Measurements from ENCODE around the gene THRB. TPM values are rescaled to one million over a fixed set of nuclear protein-coding genes. Genes with fewer than 3 reads are reported as not detected.

The THRB gene
- total and polyA plus RNA-seq, 4 donors: 4.0 to 10.5 (median 6.2) TPM

DNA sequence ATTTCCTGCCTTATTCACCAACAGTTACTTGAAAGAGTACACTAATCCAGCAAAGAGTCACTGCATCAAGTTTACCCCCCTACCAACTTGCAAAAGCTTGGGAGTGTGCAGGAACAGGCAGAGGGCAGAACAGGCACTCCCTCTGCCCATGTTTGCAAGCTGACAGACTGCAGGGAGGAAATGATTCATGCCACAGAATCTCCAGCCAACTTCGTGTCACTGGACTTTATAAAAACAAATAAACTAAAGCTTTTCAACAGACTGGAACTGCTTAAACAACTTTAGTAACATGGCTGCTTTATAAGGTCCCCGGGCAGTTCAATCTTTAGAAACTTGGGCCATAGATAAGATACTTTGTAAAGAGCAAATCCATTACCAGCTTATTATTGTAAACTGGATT is 129.5 kb downstream of the THRB start:
- no peaks in the 10 kb centered on the region for H3K27me3 ChIP-seq (ENCODE audit: control insufficient read depth, insufficient read depth, low read length)
- no peaks in the 10 kb centered on the region for H3K36me3 ChIP-seq (ENCODE audit: control insufficient read depth, insufficient read depth, low read length)
- peak in 2 of 6 donors; percentile 45 to 46 for DNase-seq (ENCODE audit: low read depth in 4 of 6, low spot score in 6 of 6)
- H3K4me3 ChIP-seq (ENCODE audit: low read depth, low read length): no peak overlapping the region
- no CpG with 5 or more reads among the region's 2 CpGs for WGBS (ENCODE audit: insufficient coverage)
- H3K4me1 ChIP-seq (ENCODE audit: control insufficient read depth, insufficient read depth, low read length): no peaks in the 10 kb centered on the region
- no peaks in the 10 kb centered on the region for H3K9me3 ChIP-seq (ENCODE audit: control insufficient read depth, insufficient read depth, low read length)
- H3K27ac ChIP-seq (ENCODE audit: low read depth, low read length): no peak overlapping the region

DNA sequence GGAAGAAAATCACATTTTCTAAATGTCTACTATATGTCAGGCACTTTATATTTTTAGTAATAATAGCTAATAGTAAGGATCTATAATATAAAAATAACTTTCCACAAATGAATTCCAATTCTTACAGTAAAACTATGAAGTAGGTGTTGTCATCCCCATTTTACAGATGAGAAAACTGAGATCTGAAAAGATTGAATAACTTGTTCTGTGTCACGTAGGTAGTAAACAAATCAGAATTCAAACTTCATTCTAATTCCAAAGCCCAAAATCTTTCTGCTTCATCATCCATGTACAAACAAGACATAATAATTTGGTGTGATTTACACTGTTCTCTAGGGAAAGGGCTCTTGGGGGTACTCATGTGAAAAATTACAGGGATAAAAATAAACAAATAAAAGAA is 130.3 kb downstream of the THRB start:
- DNase-seq (ENCODE audit: low read depth in 4 of 6, low spot score in 6 of 6): no peak
- no peak overlapping the region for H3K4me3 ChIP-seq (ENCODE audit: low read depth, low read length)
- no peaks in the 10 kb centered on the region for H3K9me3 ChIP-seq (ENCODE audit: control insufficient read depth, insufficient read depth, low read length)
- H3K4me1 ChIP-seq (ENCODE audit: control insufficient read depth, insufficient read depth, low read length): no peaks in the 10 kb centered on the region
- no peaks in the 10 kb centered on the region for H3K27me3 ChIP-seq (ENCODE audit: control insufficient read depth, insufficient read depth, low read length)
- no peak overlapping the region for H3K27ac ChIP-seq (ENCODE audit: low read depth, low read length)
- WGBS (ENCODE audit: insufficient coverage): no CpG with 5 or more reads among the region's 1 CpG
- no peaks in the 10 kb centered on the region for H3K36me3 ChIP-seq (ENCODE audit: control insufficient read depth, insufficient read depth, low read length)

DNA sequence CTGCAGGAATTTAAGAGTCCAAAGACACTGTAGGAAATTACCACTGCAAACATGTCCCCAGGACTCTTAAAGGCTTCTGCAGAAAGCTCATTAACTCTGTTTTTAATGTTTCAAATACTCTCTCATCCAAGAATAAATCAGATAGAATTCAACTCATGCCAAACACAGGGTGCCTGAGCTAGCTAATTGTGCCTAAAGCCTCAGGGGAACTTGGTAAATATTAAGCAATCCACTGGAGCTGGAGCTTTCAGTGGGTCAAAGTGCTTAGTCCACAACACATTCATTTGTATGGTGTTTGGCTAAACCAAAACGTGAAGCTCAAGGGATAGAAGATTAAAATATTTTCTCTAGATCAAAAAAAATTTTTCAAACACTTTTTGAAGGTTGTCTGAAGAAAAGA is 131.4 kb downstream of the THRB start:
- Histone ChIP-seq H3K9me3 (ENCODE audit: control insufficient read depth, insufficient read depth, low read length) (no peaks in the 10 kb centered on the region), H3K36me3 (ENCODE audit: control insufficient read depth, insufficient read depth, low read length) (no peaks in the 10 kb centered on the region), H3K4me3 (ENCODE audit: low read depth, low read length) (no peak overlapping the region), H3K27me3 (ENCODE audit: control insufficient read depth, insufficient read depth, low read length) (no peaks in the 10 kb centered on the region), H3K4me1 (ENCODE audit: control insufficient read depth, insufficient read depth, low read length) (no peaks in the 10 kb centered on the region), H3K27ac (ENCODE audit: low read depth, low read length) (no peak overlapping the region)
- WGBS (ENCODE audit: insufficient coverage): no CpG with 5 or more reads among the region's 1 CpG
- peak in 1 of 6 donors; percentile 13 for DNase-seq (ENCODE audit: low read depth in 4 of 6, low spot score in 6 of 6)

DNA sequence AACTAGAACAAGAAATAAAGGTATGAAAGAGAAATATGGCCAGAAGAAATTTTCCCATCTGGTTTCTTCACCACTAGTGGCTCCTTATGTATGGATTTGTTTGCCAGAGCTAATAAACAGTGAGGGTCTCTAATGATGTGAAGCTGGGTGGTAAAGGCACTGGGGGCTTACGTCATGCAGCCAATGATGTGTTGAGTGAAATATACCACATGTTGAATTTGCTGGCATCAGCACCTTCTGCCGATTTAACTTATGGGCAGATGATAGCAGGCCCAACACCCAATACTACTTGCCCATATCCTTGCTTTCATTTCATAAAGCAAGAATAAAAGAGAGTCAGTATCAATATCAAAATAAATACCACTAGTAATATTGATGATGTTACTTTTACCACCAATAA is 133.0 kb downstream of the THRB start:
- Histone ChIP-seq H3K27ac (ENCODE audit: low read depth, low read length) (no peak overlapping the region), H3K4me3 (ENCODE audit: low read depth, low read length) (no peak overlapping the region), H3K4me1 (ENCODE audit: control insufficient read depth, insufficient read depth, low read length) (no peaks in the 10 kb centered on the region), H3K36me3 (ENCODE audit: control insufficient read depth, insufficient read depth, low read length) (no peaks in the 10 kb centered on the region), H3K9me3 (ENCODE audit: control insufficient read depth, insufficient read depth, low read length) (no peaks in the 10 kb centered on the region), H3K27me3 (ENCODE audit: control insufficient read depth, insufficient read depth, low read length) (no peaks in the 10 kb centered on the region)
- DNase-seq (ENCODE audit: low read depth in 4 of 6, low spot score in 6 of 6): no peak
- WGBS (ENCODE audit: insufficient coverage): no CpG with 5 or more reads among the region's 2 CpGs

DNA sequence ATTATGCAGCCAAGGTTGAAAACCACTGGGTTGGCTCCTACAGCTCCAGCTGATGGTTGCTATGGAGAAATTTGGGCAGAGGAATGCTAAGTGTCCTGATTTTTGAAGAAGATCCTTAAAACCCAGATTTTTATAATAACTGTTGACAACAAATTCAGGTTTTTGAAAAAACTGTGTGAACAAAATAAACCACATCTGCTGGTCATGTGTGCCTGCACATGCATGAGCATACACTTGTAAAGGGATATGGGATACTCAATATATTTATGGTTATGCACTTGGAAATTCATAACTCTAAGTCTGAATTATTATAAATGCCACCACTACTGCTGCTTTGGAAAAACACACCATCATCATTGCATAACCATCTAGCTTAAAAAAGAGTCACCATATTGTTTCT is 133.7 kb downstream of the THRB start:
- H3K27me3 ChIP-seq (ENCODE audit: control insufficient read depth, insufficient read depth, low read length): no peaks in the 10 kb centered on the region
- no peak overlapping the region for H3K27ac ChIP-seq (ENCODE audit: low read depth, low read length)
- DNase-seq (ENCODE audit: low read depth in 4 of 6, low spot score in 6 of 6): no peak
- H3K4me1 ChIP-seq (ENCODE audit: control insufficient read depth, insufficient read depth, low read length): no peaks in the 10 kb centered on the region
- no peaks in the 10 kb centered on the region for H3K9me3 ChIP-seq (ENCODE audit: control insufficient read depth, insufficient read depth, low read length)
- H3K36me3 ChIP-seq (ENCODE audit: control insufficient read depth, insufficient read depth, low read length): no peaks in the 10 kb centered on the region
- H3K4me3 ChIP-seq (ENCODE audit: low read depth, low read length): no peak overlapping the region

DNA sequence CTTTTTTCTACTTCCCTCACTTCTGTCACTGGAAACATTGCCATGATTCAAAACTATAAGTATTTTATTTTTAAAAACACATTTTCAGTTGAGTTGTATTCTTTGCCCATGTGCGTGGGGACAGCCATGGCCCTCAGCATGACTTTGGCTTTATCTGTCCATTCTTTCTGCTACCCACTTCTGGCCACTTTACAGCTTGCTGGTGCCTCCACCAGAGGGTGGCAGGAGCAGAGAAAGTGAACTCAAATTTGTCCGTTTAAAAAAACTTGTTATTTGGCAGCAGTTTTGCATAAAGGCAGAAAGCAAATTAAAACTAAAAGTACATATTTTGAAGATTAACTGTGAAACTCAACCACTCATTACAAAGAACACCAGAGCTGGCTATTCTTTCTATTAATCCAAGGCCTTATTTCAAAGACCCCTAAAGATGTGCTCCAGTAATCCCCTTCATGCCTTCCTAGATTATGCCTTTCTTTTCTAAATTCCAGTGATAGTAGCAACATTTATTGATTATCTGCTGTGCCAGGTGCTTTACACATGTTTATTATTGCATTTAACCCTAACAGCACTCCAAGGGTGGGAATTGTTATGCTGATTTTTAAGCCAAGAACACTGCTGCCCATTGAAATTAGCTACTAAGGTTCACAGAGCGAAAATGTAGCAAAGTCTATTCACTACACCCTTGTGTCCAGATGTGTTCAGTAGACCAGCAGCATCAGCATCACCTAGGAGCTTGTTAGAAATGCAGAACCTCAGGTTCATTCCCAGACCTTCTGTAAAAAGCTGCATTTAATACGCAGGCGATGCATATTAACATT is 134.8 kb downstream of the THRB start:
- no peaks in the 10 kb centered on the region for H3K27me3 ChIP-seq (ENCODE audit: control insufficient read depth, insufficient read depth, low read length)
- no peaks in the 10 kb centered on the region for H3K9me3 ChIP-seq (ENCODE audit: control insufficient read depth, insufficient read depth, low read length)
- no peak overlapping the region for H3K27ac ChIP-seq (ENCODE audit: low read depth, low read length)
- H3K4me1 ChIP-seq (ENCODE audit: control insufficient read depth, insufficient read depth, low read length): no peaks in the 10 kb centered on the region
- DNase-seq (ENCODE audit: low read depth in 4 of 6, low spot score in 6 of 6): no peak
- 82% methylated on average over 4 of the region's 5 CpGs for WGBS (ENCODE audit: insufficient coverage)
- H3K36me3 ChIP-seq (ENCODE audit: control insufficient read depth, insufficient read depth, low read length): no peaks in the 10 kb centered on the region
- no peak overlapping the region for H3K4me3 ChIP-seq (ENCODE audit: low read depth, low read length)

DNA sequence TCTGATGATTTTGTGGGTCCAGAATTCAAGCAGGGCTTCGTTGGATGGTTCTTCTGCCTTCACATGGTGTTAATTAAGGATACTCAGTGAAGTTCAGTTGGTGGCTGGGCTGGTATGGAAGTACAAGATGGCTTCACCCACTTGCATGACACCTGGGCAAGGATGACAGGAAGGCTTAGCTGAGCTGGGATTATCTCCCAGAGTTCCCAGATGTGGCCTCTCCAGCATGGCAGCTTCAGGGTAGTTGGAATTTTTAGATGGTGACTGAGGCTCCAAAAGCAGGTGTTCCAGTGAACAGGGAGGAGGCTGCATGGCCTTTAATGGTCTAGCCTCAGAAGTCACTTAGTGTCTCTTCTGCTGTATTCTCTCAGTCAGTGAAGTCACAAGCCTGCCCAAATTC is 135.5 kb downstream of the THRB start:
- no peaks in the 10 kb centered on the region for H3K4me1 ChIP-seq (ENCODE audit: control insufficient read depth, insufficient read depth, low read length)
- no peaks in the 10 kb centered on the region for H3K36me3 ChIP-seq (ENCODE audit: control insufficient read depth, insufficient read depth, low read length)
- no CpG with 5 or more reads among the region's 1 CpG for WGBS (ENCODE audit: insufficient coverage)
- H3K9me3 ChIP-seq (ENCODE audit: control insufficient read depth, insufficient read depth, low read length): no peaks in the 10 kb centered on the region
- H3K27ac ChIP-seq (ENCODE audit: low read depth, low read length): no peak overlapping the region
- no peak overlapping the region for H3K4me3 ChIP-seq (ENCODE audit: low read depth, low read length)
- no peaks in the 10 kb centered on the region for H3K27me3 ChIP-seq (ENCODE audit: control insufficient read depth, insufficient read depth, low read length)
- no peak for DNase-seq (ENCODE audit: low read depth in 4 of 6, low spot score in 6 of 6)

DNA sequence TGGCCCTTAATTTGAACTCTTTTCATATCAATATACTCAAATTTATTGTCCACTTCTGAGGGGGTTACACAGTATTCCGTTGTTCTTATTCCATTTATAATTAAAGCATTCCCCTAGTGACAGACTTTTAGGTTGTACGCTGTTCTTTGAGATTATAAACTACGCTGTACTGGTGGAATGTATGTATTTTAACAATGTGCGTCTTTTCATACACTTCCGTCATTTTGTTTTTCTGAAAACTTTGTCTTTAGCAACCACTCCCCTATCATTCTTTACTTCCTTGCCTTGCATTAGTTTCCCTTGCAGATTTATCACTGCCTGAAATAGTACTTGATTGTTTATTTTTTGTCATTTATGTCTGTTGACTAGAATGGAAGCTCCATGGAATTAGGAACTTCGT is 137.0 kb downstream of the THRB start:
- H3K36me3 ChIP-seq (ENCODE audit: control insufficient read depth, insufficient read depth, low read length): no peaks in the 10 kb centered on the region
- no peak for DNase-seq (ENCODE audit: low read depth in 4 of 6, low spot score in 6 of 6)
- WGBS (ENCODE audit: insufficient coverage): no CpG with 5 or more reads among the region's 6 CpGs

DNA sequence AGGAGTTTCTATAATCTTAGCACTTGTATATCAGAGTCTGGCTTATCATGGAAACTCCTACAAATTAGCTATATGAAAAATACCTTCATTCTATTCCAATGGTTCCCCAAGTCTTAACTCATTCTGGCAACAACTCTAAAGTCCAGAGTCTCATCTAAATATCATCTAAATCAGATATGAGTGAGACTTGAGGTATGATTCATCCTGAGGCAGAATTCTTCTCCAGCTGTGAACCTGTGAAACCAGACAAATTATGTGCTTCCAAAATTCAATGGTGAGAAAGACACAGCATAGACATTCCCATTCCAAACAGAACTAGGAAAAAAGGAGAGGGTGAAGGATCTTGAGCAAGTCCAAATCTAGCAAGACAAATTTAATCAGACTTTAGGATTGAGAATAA is 138.8 kb downstream of the THRB start:
- no peak for DNase-seq (ENCODE audit: low read depth in 4 of 6, low spot score in 6 of 6)
- Histone ChIP-seq H3K4me1 (ENCODE audit: control insufficient read depth, insufficient read depth, low read length) (no peaks in the 10 kb centered on the region), H3K36me3 (ENCODE audit: control insufficient read depth, insufficient read depth, low read length) (no peaks in the 10 kb centered on the region), H3K27ac (ENCODE audit: low read depth, low read length) (no peak overlapping the region), H3K27me3 (ENCODE audit: control insufficient read depth, insufficient read depth, low read length) (no peaks in the 10 kb centered on the region), H3K4me3 (ENCODE audit: low read depth, low read length) (no peak overlapping the region), H3K9me3 (ENCODE audit: control insufficient read depth, insufficient read depth, low read length) (no peaks in the 10 kb centered on the region)

More for the DNA sequence above, 137.0 kb downstream of the THRB start:
- Histone ChIP-seq H3K4me3 (ENCODE audit: low read depth, low read length) (no peak overlapping the region), H3K9me3 (ENCODE audit: control insufficient read depth, insufficient read depth, low read length) (no peaks in the 10 kb centered on the region), H3K27ac (ENCODE audit: low read depth, low read length) (no peak overlapping the region), H3K27me3 (ENCODE audit: control insufficient read depth, insufficient read depth, low read length) (no peaks in the 10 kb centered on the region), H3K4me1 (ENCODE audit: control insufficient read depth, insufficient read depth, low read length) (no peaks in the 10 kb centered on the region)

DNA sequence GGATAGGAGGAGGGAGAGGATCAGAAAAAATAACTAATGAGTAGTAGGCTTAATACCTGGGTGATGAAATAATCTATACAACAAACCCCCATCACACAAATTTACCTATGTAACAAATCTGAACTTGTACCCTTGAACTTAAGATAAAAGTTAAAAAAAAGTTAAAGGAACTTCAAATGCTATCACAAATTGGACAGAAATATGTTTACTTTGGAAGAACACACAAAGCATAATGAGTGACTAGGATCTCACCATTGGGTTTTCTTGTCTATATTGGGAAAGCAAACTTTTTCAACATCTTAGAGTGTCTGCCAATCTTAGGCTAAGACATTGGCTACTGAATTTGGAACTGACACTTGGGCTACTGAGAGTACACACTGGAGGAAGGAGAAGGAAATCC is 140.4 kb downstream of the THRB start:
- H3K27me3 ChIP-seq (ENCODE audit: control insufficient read depth, insufficient read depth, low read length): no peaks in the 10 kb centered on the region
- no peaks in the 10 kb centered on the region for H3K36me3 ChIP-seq (ENCODE audit: control insufficient read depth, insufficient read depth, low read length)
- no peak for DNase-seq (ENCODE audit: low read depth in 4 of 6, low spot score in 6 of 6)
- H3K9me3 ChIP-seq (ENCODE audit: control insufficient read depth, insufficient read depth, low read length): no peaks in the 10 kb centered on the region
- no peaks in the 10 kb centered on the region for H3K4me1 ChIP-seq (ENCODE audit: control insufficient read depth, insufficient read depth, low read length)
- no peak overlapping the region for H3K4me3 ChIP-seq (ENCODE audit: low read depth, low read length)
- H3K27ac ChIP-seq (ENCODE audit: low read depth, low read length): no peak overlapping the region

Data from spinal cord (tissue), 10 donors.